HepG2 (cell line): Measurements from ENCODE around the gene GAREM2. TPM values are rescaled to one million over a fixed set of nuclear protein-coding genes. Genes with fewer than 3 reads are reported as not detected.

Experiments used
- ATAC-seq: fragments of 200-7000 bp; cut with Tn5 transposase; 3 replicates; pipeline ENCODE4 v1.9.1; 2020; ENCODE audit warnings: mild to moderate bottlenecking, moderate library complexity
- BruUV-seq: library from RNA; stranded (reverse); fragments of 400-500 nt; replicated peaks from 2 replicates; lab custom pipeline; 2021; lab: Mats Ljungman, UMichigan
- CTCF ChIA-PET: fragments of 300-600 bp; formaldehyde crosslinking; extraction: SDS; loops from one replicate; lab custom pipeline; 2021; ENCODE audit warnings: low total read pairs, inconsistent platforms, low intra/inter-chr PET ratio; lab: Yijun Ruan, JAX
- POLR2A ChIA-PET: fragments of 350-600 bp; sonication (Branson Sonifier 250); formaldehyde crosslinking; loops from one replicate; lab custom pipeline; 2020; ENCODE audit warnings: antibody characterized with exemption, inconsistent platforms; lab: Yijun Ruan, JAX
- DNase-seq: peaks from one replicate; pipeline ENCODE4 v3.0.0-alpha.2; 2015; ENCODE audit warnings: low spot score
- FAIRE-seq: peaks from 3 replicates; lab custom pipeline; 2011; peaks lifted over from hg19 to GRCh38; lab: Jason Lieb, UNC
- H2AFZ ChIP-seq: one replicate; pipeline ENCODE4 v1.6.1; 2011; ENCODE audit warnings: low read length, inconsistent platforms
- H3K27ac ChIP-seq: fragments of 300-600 bp; 3 replicates; pipeline ENCODE4 v1.8.0; 2011; ENCODE audit warnings: mixed run types, mild to moderate bottlenecking, mixed read lengths, low read length, inconsistent platforms; ENCODE audit not compliant: insufficient read depth; ENCODE audit errors: extremely low read length
- H3K27me3 ChIP-seq, 2 experiments: fragments of 200-600 bp in 1 of 2; 2 replicates in 1 of 2; 3 replicates in 1 of 2; pipeline versions ENCODE4 v1.6.0 to v1.8.0; 2011; ENCODE audit warnings: low read length in 2 of 2, mild to moderate bottlenecking in 2 of 2, moderate library complexity in 2 of 2, inconsistent platforms in 1 of 2; ENCODE audit not compliant: insufficient read depth in 2 of 2, control insufficient read depth in 1 of 2
- H3K36me3 ChIP-seq, 2 experiments: fragments of 200-600 bp in 1 of 2; replicated peaks in 1 of 2; 2 replicates in 1 of 2; 3 replicates in 1 of 2; pipeline versions ENCODE4 v1.5.1 to v1.8.0; 2011; ENCODE audit warnings: low read length in 2 of 2, inconsistent platforms in 1 of 2; ENCODE audit not compliant: insufficient read depth in 2 of 2, control insufficient read depth in 1 of 2
- H3K4me1 ChIP-seq: 2 replicates; pipeline ENCODE4 v1.5.1; 2012; ENCODE audit warnings: low read length, inconsistent platforms; ENCODE audit not compliant: insufficient read depth
- H3K4me2 ChIP-seq: 2 replicates; pipeline ENCODE4 v1.6.0; 2011; ENCODE audit warnings: low read depth, low read length, inconsistent platforms
- H3K4me3 ChIP-seq, 3 experiments: fragments of 200-600 bp in 1 of 3; sonication (generic), shearing (Covaris generic) in 1 of 3; replicated peaks in 1 of 3; 2 replicates each; pipeline ENCODE4 v1.5.1; 2011 to 2016; ENCODE audit warnings: low read length in 3 of 3, inconsistent platforms in 2 of 3, low read depth in 2 of 3, mild to moderate bottlenecking in 2 of 3, control low read depth in 1 of 3, mixed read lengths in 1 of 3; ENCODE audit not compliant: insufficient read depth in 1 of 3
- H3K79me2 ChIP-seq: one replicate; pipeline ENCODE4 v1.6.1; 2011; ENCODE audit warnings: low read length, inconsistent platforms; ENCODE audit not compliant: insufficient read depth
- H3K9ac ChIP-seq: 2 replicates; pipeline ENCODE4 v1.6.0; 2011; ENCODE audit warnings: mild to moderate bottlenecking, low read depth, low read length, inconsistent platforms; ENCODE audit not compliant: insufficient read depth
- H3K9me3 ChIP-seq: 2 replicates; pipeline ENCODE4 v1.5.1; 2012; ENCODE audit warnings: mild to moderate bottlenecking, low read length
- H4K20me1 ChIP-seq: 2 replicates; pipeline ENCODE4 v1.6.0; 2011; ENCODE audit warnings: inconsistent platforms, mild to moderate bottlenecking, low read length, moderate library complexity; ENCODE audit not compliant: insufficient read depth
- ARNT2 ChIP-seq: sonication (generic); formaldehyde crosslinking; IDR thresholded peaks from 2 replicates; pipeline ENCODE4 v1.8.0; 2022; ENCODE audit warnings: mild to moderate bottlenecking, low read depth, missing genetic modification reagents, moderate library complexity
- FOXA1 ChIP-seq, 2 experiments: fragments of 450-650 bp in 1 of 2; sonication (generic) in 1 of 2; formaldehyde crosslinking in 1 of 2; IDR thresholded peaks; 2 replicates each; pipeline versions ENCODE4 v1.4.0 to v1.6.1; 2016 to 2020; ENCODE audit warnings: missing genetic modification reagents in 1 of 2
- FOXA3 ChIP-seq: IDR thresholded peaks from 2 replicates; pipeline ENCODE4 v1.6.1; 2016; ENCODE audit warnings: missing genetic modification reagents, missing compliant biosample characterization
- FOXO1 ChIP-seq: sonication (generic); formaldehyde crosslinking; IDR thresholded peaks from 2 replicates; pipeline ENCODE4 v1.4.0; 2020; ENCODE audit warnings: missing genetic modification reagents
- GABPB1 ChIP-seq: IDR thresholded peaks from 2 replicates; pipeline ENCODE4 v1.6.1; 2016; ENCODE audit warnings: mild to moderate bottlenecking, missing genetic modification reagents, moderate library complexity, missing compliant biosample characterization
- HHEX ChIP-seq: IDR thresholded peaks from 2 replicates; pipeline ENCODE4 v1.6.1; 2016; ENCODE audit warnings: control low read depth
- KLF9 ChIP-seq: IDR thresholded peaks from 2 replicates; pipeline ENCODE4 v1.6.1; 2016; ENCODE audit warnings: low read depth
- PHF21A ChIP-seq: sonication (generic); formaldehyde crosslinking; IDR thresholded peaks from 2 replicates; pipeline ENCODE4 v1.5.0; 2020; ENCODE audit warnings: mild to moderate bottlenecking, missing genetic modification reagents
- SETDB1 ChIP-seq: sonication (generic); formaldehyde crosslinking; IDR thresholded peaks from 2 replicates; pipeline ENCODE4 v1.5.1; 2020; ENCODE audit warnings: missing genetic modification reagents, mild to moderate bottlenecking, borderline replicate concordance
- SRSF4 ChIP-seq: fragments of 200-400 bp; formaldehyde crosslinking; IDR thresholded peaks from one replicate; pipeline ENCODE4 v1.6.1; 2018; ENCODE audit warnings: mild to moderate bottlenecking, low read depth, low read length, moderate library complexity; ENCODE audit not compliant: poor library complexity, severe bottlenecking
- ZNF33B ChIP-seq: sonication (generic); formaldehyde crosslinking; IDR thresholded peaks from 2 replicates; pipeline ENCODE4 v1.5.1; 2020; ENCODE audit warnings: mild to moderate bottlenecking, missing genetic modification reagents
- ZNF446 ChIP-seq: sonication (generic); formaldehyde crosslinking; IDR thresholded peaks from 2 replicates; pipeline ENCODE4 v1.5.0; 2020; ENCODE audit warnings: mild to moderate bottlenecking, missing genetic modification reagents
- WGBS: methylation state at CpG from one replicate; pipeline ENCODE4 v1.1.6; 2017; ENCODE audit warnings: low lambda C conversion rate; 5-methylcytosine and 5-hydroxymethylcytosine counted together
- in situ Hi-C: cut with HindIII; loops from 2 replicates; pipeline ENCODE4 v1.10.0; 2017; ENCODE audit warnings: low pct_unique_long_range_greater_than_20kb; ENCODE audit not compliant: extremely low pct_ligation_motif_present
- intact Hi-C: fragments of 100-400 bp; cut with micrococcal nuclease; formaldehyde crosslinking; loops from one replicate; pipeline ENCODE4 v1.10.0; 2022; ENCODE audit not compliant: unreplicated experiment
- polyA plus RNA-seq, 8 experiments: library from polyadenylated mRNA; depleted of rRNA in 3 of 8; stranded (reverse) in 7 of 8; unstranded in 1 of 8; fragments of >200 nt; fragmentation: Illumina TruSeq in 4 of 8; extraction: Trizol in 4 of 8; gene quantifications; 2 replicates each; pipeline versions ENCODE4 v1.2.1 to v1.2.3, GENCODE V29; 2011 to 2016; ENCODE audit warnings: low read depth in 4 of 8, missing spikeins in 1 of 8, mixed read lengths in 1 of 8; ENCODE audit not compliant: insufficient read depth in 1 of 8
- total RNA-seq, 5 experiments: library from RNA; depleted of rRNA; stranded (reverse); fragments of >200 nt; fragmentation: Illumina TruSeq; extraction: Trizol; gene quantifications; 2 replicates each; pipeline ENCODE4 v1.2.3, GENCODE V29; 2016; ENCODE audit warnings: low read depth in 1 of 5
- TF ChIP-seq, protein P1 (sequence below): sonication (generic); formaldehyde crosslinking; IDR thresholded peaks from 2 replicates; pipeline ENCODE4 v1.8.0; 2022; ENCODE audit warnings: missing genetic modification reagents, mild to moderate bottlenecking, moderate library complexity, borderline replicate concordance

Gene GAREM2
- total and polyA plus RNA-seq, 2 of the 13 experiments (the other 11 are each of a cell fraction or from before 2014, with no cell fraction given) = 0.29 to 0.38 TPM

DNA sequence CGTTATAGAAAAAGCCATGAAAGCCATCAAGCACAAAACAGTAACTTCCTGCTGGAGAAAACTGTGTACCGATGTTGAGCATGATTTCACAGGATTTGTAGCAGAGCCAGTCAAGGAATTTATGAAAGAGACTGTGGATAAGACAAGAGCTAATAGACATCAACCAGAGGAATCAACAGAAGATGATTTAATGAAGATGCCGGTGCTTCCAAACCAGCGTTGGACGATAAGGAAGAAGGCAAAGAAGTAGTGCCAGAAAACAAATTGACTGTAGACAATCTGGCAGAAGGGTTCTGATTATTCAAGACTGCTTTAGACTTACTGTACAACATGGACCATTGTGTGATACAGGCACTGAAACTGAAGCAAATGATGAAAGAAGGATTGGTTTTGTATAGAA, 49.5 kb upstream of the GAREM2 start:
- TF ChIP-seq ZNF446 (CRISPR knock-in tag) = no peak
- no peak for TF ChIP-seq SETDB1 (CRISPR knock-in tag)
- no peak for TF ChIP-seq KLF9 (CRISPR knock-in tag)
- no peak for TF ChIP-seq HHEX
- no peak for TF ChIP-seq FOXA1 (IDR thresholded peaks at IDR 0.05)
- no peak for TF ChIP-seq FOXA1 (CRISPR knock-in tag; IDR thresholded peaks at IDR 0.05)
- TF ChIP-seq PHF21A = no peak
- TF ChIP-seq, protein P1, sequence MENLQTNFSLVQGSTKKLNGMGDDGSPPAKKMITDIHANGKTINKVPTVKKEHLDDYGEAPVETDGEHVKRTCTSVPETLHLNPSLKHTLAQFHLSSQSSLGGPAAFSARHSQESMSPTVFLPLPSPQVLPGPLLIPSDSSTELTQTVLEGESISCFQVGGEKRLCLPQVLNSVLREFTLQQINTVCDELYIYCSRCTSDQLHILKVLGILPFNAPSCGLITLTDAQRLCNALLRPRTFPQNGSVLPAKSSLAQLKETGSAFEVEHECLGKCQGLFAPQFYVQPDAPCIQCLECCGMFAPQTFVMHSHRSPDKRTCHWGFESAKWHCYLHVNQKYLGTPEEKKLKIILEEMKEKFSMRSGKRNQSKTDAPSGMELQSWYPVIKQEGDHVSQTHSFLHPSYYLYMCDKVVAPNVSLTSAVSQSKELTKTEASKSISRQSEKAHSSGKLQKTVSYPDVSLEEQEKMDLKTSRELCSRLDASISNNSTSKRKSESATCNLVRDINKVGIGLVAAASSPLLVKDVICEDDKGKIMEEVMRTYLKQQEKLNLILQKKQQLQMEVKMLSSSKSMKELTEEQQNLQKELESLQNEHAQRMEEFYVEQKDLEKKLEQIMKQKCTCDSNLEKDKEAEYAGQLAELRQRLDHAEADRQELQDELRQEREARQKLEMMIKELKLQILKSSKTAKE = no peak
- TF ChIP-seq ZNF33B (CRISPR knock-in tag) = no peak
- no peak for TF ChIP-seq FOXO1 (CRISPR knock-in tag)
- no peak for TF ChIP-seq SRSF4
- no peak for TF ChIP-seq FOXA3
- TF ChIP-seq ARNT2 (CRISPR knock-in tag) = no peak
- TF ChIP-seq GABPB1 (CRISPR knock-in tag) = no peak
- H3K27ac ChIP-seq = no peak overlapping the region
- peaks cover 12 to 47% of the 10 kb centered on the region in 2 experiments for H3K36me3 ChIP-seq
- peaks cover 23% of the 10 kb centered on the region for H3K79me2 ChIP-seq
- in situ Hi-C loops = no loop called here
- H2AFZ ChIP-seq = no peak overlapping the region
- H3K4me1 ChIP-seq = no peaks in the 10 kb centered on the region
- no peaks in the 10 kb centered on the region for H3K27me3 ChIP-seq
- WGBS = 97% methylated on average over 5 of the region's 5 CpGs
- FAIRE-seq (no peak), ATAC-seq (no peak), DNase-seq (no peak)
- CTCF ChIA-PET = no interaction called here
- H3K4me2 ChIP-seq = no peak overlapping the region
- no peak overlapping the region for H3K9ac ChIP-seq
- H3K4me3 ChIP-seq = no peak overlapping the region
- BruUV-seq = no TSS peak
- H3K9me3 ChIP-seq = no peaks in the 10 kb centered on the region
- 0 out of 2 replicates have a peak, but pooled peaks cover 8% of the 10 kb centered on the region for H4K20me1 ChIP-seq
- intact Hi-C loops = no loop called here
- POLR2A ChIA-PET = no interaction called here
